Measurements from ENCODE around the gene ACSBG1. TPM values are rescaled to one million over a fixed set of nuclear protein-coding genes. Genes with fewer than 3 reads are reported as not detected.

The ACSBG1 gene
- total RNA-seq, 4 donors from 2014 or later = 61.8 to 375 (median 102) TPM

DNA sequence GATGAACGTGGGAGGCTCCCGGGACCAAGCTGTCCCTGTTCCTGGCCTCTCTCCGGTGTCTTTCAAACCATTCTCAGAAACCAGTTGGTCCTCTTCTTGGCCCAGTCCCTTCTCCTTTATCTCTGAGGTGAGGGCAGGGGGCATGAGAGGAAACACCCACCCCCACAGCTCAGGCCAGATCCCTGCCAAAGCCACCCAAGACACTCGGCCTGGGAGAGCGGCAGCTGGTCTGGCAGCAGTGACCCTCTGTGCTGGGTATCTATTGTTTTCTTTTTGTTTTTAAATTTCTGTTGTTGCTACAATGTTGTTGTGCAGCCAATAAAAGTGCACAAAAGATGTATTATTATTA, 27.3 kb downstream of the ACSBG1 start:
- Histone ChIP-seq H3K27me3 (no peaks in the 10 kb centered on the region), H3K4me3 (no peak overlapping the region), H3K4me1 (peaks cover 77% of the 10 kb centered on the region), H3K27ac (no peak overlapping the region), H3K36me3 (no peaks in the 10 kb centered on the region), H3K9me3 (no peaks in the 10 kb centered on the region)
- 72% methylated on average over 5 of the region's 5 CpGs for WGBS
- TF ChIP-seq CTCF (IDR thresholded peaks at IDR 0.05) = no peak
- TF ChIP-seq EP300 (IDR thresholded peaks at IDR 0.05) = no peak
- no peak for TF ChIP-seq POLR2A (IDR thresholded peaks at IDR 0.05)
- TF ChIP-seq POLR2AphosphoS5 (IDR thresholded peaks at IDR 0.05) = no peak
- peak; percentile 28 to 49 for DNase-seq (ENCODE audit: low spot score in 2 of 2)

- H3K27ac ChIP-seq = no peak overlapping the region
- no peaks in the 10 kb centered on the region for H3K27me3 ChIP-seq
- no peak overlapping the region for H3K4me3 ChIP-seq
- DNase-seq (ENCODE audit: low spot score in 2 of 2) = peak; percentile 47 to 59
- H3K4me1 ChIP-seq = peaks cover 71% of the 10 kb centered on the region
- H3K36me3 ChIP-seq = no peaks in the 10 kb centered on the region
- 64% methylated on average over 9 of the region's 12 CpGs for WGBS
- TF ChIP-seq POLR2A (IDR thresholded peaks at IDR 0.05) = no peak
- TF ChIP-seq EP300 (IDR thresholded peaks at IDR 0.05) = no peak
- no peak for TF ChIP-seq CTCF (IDR thresholded peaks at IDR 0.05)
- no peaks in the 10 kb centered on the region for H3K9me3 ChIP-seq
Measured at GRCh38 chr15:78206326-78207109, 27.8 kb downstream of the ACSBG1 start.

DNA sequence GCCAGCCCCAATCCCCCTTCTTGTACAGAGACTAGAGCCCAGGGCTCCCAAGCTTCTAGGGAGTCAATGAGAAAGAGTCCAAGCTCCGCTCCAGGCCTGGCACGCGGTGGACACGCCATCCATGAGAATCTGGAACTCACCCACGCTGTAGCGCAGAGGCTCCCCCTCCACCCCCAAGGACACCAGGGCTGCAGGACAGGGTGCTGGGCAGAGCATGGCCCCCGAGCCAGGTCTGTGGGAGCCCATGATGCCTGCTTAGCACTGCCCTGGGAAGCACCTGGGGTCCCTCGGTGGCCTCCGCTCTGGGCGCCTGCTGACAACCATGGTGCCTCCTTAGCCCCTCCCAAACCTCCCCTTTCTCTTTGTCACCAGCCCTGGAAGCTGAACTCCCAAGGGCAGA, 28.5 kb downstream of the ACSBG1 start:
- DNase-seq (ENCODE audit: low spot score in 2 of 2) = peak; percentile 55 to 68
- no peaks in the 10 kb centered on the region for H3K9me3 ChIP-seq
- H3K27ac ChIP-seq = no peak overlapping the region
- no peaks in the 10 kb centered on the region for H3K36me3 ChIP-seq
- H3K27me3 ChIP-seq = no peaks in the 10 kb centered on the region
- TF ChIP-seq POLR2A (IDR thresholded peaks at IDR 0.05) = no peak
- TF ChIP-seq EP300 (IDR thresholded peaks at IDR 0.05) = no peak
- no peak for TF ChIP-seq POLR2AphosphoS5 (IDR thresholded peaks at IDR 0.05)
- no peak for TF ChIP-seq CTCF (IDR thresholded peaks at IDR 0.05)
- WGBS = 96% methylated on average over 10 of the region's 10 CpGs
- H3K4me3 ChIP-seq = no peak overlapping the region
- peaks cover 65% of the 10 kb centered on the region for H3K4me1 ChIP-seq

- Histone ChIP-seq H3K4me1 (peaks cover 60% of the 10 kb centered on the region), H3K36me3 (no peaks in the 10 kb centered on the region), H3K9me3 (no peaks in the 10 kb centered on the region), H3K27ac (no peak overlapping the region), H3K4me3 (no peak overlapping the region), H3K27me3 (no peaks in the 10 kb centered on the region)
- WGBS = no CpG with 5 or more reads among the region's 1 CpG
- TF ChIP-seq EP300 (IDR thresholded peaks at IDR 0.05) (no peak), POLR2AphosphoS5 (IDR thresholded peaks at IDR 0.05) (no peak), CTCF (IDR thresholded peaks at IDR 0.05) (no peak), POLR2A (IDR thresholded peaks at IDR 0.05) (no peak)
- no peak for DNase-seq (ENCODE audit: low spot score in 2 of 2)
Measured at GRCh38 chr15:78205337-78205736, 29.0 kb downstream of the ACSBG1 start.

DNA sequence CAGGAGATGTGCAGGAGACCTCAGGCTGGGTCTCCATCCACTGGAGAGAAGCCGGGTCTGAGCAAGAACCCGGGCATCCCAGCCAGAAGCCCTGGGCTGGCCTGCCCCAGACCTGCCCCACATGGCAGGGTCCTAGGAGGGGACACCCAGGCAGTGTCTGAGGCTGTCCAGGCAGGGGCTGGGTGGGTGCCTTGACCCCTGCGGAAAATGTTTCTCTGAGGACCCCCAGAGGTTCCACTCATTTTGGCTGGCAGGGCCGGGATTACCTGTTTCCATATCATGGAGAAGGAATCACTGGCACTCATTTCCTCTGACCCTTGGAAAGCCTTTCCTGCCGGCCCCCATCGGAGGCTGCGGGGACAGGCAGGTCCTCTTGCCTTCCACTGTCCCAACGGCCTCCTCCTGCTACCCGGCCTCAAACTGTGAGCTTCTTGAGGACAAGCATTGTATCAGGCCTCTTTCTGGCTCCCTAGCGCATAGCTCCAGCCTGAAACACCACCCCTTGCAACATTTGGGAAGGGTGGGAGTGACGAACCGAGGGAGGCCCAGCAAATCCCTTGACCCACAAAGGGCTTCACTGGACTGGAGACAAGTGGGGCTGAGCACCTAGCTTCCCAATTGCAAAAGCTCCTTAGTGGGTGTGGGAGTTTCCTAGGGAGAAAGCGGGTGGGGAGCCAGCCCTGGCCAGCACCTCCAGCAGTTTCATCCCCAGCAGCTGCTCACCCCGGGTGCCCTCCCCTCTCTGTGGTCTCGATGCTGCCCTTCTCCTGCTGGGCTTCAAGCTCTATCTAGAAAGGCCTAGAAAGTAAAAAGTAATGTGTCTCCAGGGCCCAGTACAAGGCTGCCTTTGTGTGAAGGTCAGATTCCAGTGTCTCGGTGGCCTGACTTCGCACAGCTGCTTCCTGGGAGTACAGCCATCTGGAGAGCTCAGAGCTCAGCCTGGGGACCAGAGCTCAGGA, 29.7 kb downstream of the ACSBG1 start:
- Histone ChIP-seq H3K27ac (no peak overlapping the region), H3K27me3 (no peaks in the 10 kb centered on the region), H3K4me3 (no peak overlapping the region), H3K9me3 (no peaks in the 10 kb centered on the region), H3K4me1 (peaks cover 53% of the 10 kb centered on the region), H3K36me3 (no peaks in the 10 kb centered on the region)
- no peak for TF ChIP-seq CTCF (IDR thresholded peaks at IDR 0.05)
- no peak for TF ChIP-seq POLR2AphosphoS5 (IDR thresholded peaks at IDR 0.05)
- no peak for TF ChIP-seq POLR2A (IDR thresholded peaks at IDR 0.05)
- TF ChIP-seq EP300 (IDR thresholded peaks at IDR 0.05) = no peak
- DNase-seq (ENCODE audit: low spot score in 2 of 2) = peak; percentile 55 to 67
- WGBS = 55% methylated on average over 6 of the region's 17 CpGs
